Body of pancreas (tissue), 4 donors: ENCODE measurements around the gene IER5L. TPM values are rescaled to one million over a fixed set of nuclear protein-coding genes. Genes with fewer than 3 reads are reported as not detected.

ENCODE experiments used
- ATAC-seq: fragments of 150-250 bp; one replicate; pipeline ENCODE4 v1.9.1; 2016
- DNase-seq, 4 donors: peaks; one replicate each; pipeline ENCODE4 v3.0.0-alpha.2; 2019
- H3K27ac ChIP-seq, 4 donors: fragments of 200-600 bp; sonication (generic); 1 replicate in 3 of 4; 2 replicates in 1 of 4; pipeline versions ENCODE4 v1.5.1 to v1.6.1; 2016 to 2019; ENCODE audit warnings: mild to moderate bottlenecking in 1 of 4, mixed read lengths in 1 of 4, moderate library complexity in 1 of 4
- H3K27me3 ChIP-seq, 2 donors: fragments of 200-600 bp; sonication (generic); one replicate each; pipeline ENCODE4 v1.6.0; 2016; ENCODE audit warnings: mild to moderate bottlenecking in 1 of 2
- H3K36me3 ChIP-seq, 2 donors: fragments of 200-600 bp; sonication (generic); replicated peaks in 1 of 2; 2 replicates each; pipeline ENCODE4 v1.5.1; 2016; ENCODE audit warnings: low read depth in 2 of 2; ENCODE audit not compliant: insufficient read depth in 1 of 2
- H3K4me1 ChIP-seq: fragments of 200-600 bp; sonication (generic); one replicate; pipeline ENCODE4 v1.6.0; 2016
- H3K4me3 ChIP-seq, 2 donors: fragments of 200-600 bp; sonication (generic); 1 replicate in 1 of 2; 2 replicates in 1 of 2; pipeline ENCODE4 v1.5.1; 2016 to 2019
- H3K9me3 ChIP-seq, 3 donors: fragments of 200-600 bp; sonication (generic); 1 replicate in 2 of 3; 2 replicates in 1 of 3; pipeline ENCODE4 v1.5.1; 2016
- CTCF ChIP-seq, 7 experiments: fragments of 450-650 bp in 4 of 7; fragments of 200-600 bp in 3 of 7; sonication (generic) in 3 of 7; IDR thresholded peaks; one replicate each; pipeline ENCODE4 v1.5.1; 2016 to 2019; ENCODE audit warnings: antibody characterized with exemption in 7 of 7
- POLR2A ChIP-seq, 3 donors: fragments of 450-650 bp; IDR thresholded peaks; one replicate each; pipeline ENCODE4 v1.6.1; 2016; ENCODE audit warnings: antibody characterized with exemption in 3 of 3, mild to moderate bottlenecking in 2 of 3
- WGBS, 2 donors: methylation state at CpG; one replicate each; pipeline ENCODE4 v1.1.5; 2017; 5-methylcytosine and 5-hydroxymethylcytosine counted together
- intact Hi-C: fragments of 100-400 bp; cut with DNase I; formaldehyde crosslinking; loops from one replicate; pipeline ENCODE4 v1.15.1; 2023
- total RNA-seq, 2 donors: library from RNA; depleted of rRNA; stranded (reverse); fragments of >200 nt; gene quantifications; one replicate each; pipeline ENCODE4 v1.1.0, GENCODE V29; 2016

IER5L gene
- total RNA-seq, 2 donors from 2014 or later = 3.0 to 4.4 TPM

- intact Hi-C loops = no loop called here
Measured at GRCh38 chr9:129162497-129163197, 15.4 kb downstream of the IER5L start.

GRCh38 chr9:129161534-129161837 is 16.6 kb downstream of the IER5L start:
- no peaks in the 10 kb centered on the region for H3K36me3 ChIP-seq
- H3K9me3 ChIP-seq = no peaks in the 10 kb centered on the region
- no peak overlapping the region for H3K27ac ChIP-seq
- 92 to 96% methylated on average over 8 to 9 of the region's 9 CpGs for WGBS, 2 donors
- no peak for ATAC-seq
- intact Hi-C loops = no loop called here
- no peak overlapping the region for H3K4me3 ChIP-seq
- no peaks in the 10 kb centered on the region for H3K27me3 ChIP-seq
- DNase-seq = no peak
- no peak for TF ChIP-seq CTCF (IDR thresholded peaks at IDR 0.05)
- no peak for TF ChIP-seq POLR2A (IDR thresholded peaks at IDR 0.05)
- H3K4me1 ChIP-seq = peaks cover 16% of the 10 kb centered on the region

More at GRCh38 chr9:129162497-129163197, 15.4 kb downstream of the IER5L start:
- H3K27me3 ChIP-seq = no peaks in the 10 kb centered on the region
- H3K27ac ChIP-seq = no peak overlapping the region
- TF ChIP-seq CTCF (IDR thresholded peaks at IDR 0.05) = no peak
- no peaks in the 10 kb centered on the region for H3K36me3 ChIP-seq
- no peak overlapping the region for H3K4me3 ChIP-seq
- no peak for DNase-seq
- peaks cover 28% of the 10 kb centered on the region for H3K4me1 ChIP-seq
- 86 to 93% methylated on average over 10 to 11 of the region's 11 CpGs for WGBS, 2 donors
- ATAC-seq = no peak
- H3K9me3 ChIP-seq = no peaks in the 10 kb centered on the region

- intact Hi-C loops = no loop called here
- Histone ChIP-seq H3K36me3 (no peaks in the 10 kb centered on the region), H3K4me1 (peaks cover 11% of the 10 kb centered on the region), H3K9me3 (no peaks in the 10 kb centered on the region), H3K27ac (no peak overlapping the region), H3K27me3 (no peaks in the 10 kb centered on the region), H3K4me3 (no peak overlapping the region)
- no peak for DNase-seq
- WGBS, 2 donors = 93 to 94% methylated on average over 5 to 10 of the region's 10 CpGs
- no peak for ATAC-seq
- TF ChIP-seq POLR2A (IDR thresholded peaks at IDR 0.05) = no peak
- no peak for TF ChIP-seq CTCF (IDR thresholded peaks at IDR 0.05)
Measured at GRCh38 chr9:129160712-129161533, 17.1 kb downstream of the IER5L start.

GRCh38 chr9:129156163-129156562 is 21.9 kb downstream of the IER5L start:
- Histone ChIP-seq H3K27ac (no peak overlapping the region), H3K4me3 (no peak overlapping the region), H3K36me3 (no peaks in the 10 kb centered on the region), H3K27me3 (no peaks in the 10 kb centered on the region), H3K4me1 (no peaks in the 10 kb centered on the region), H3K9me3 (no peaks in the 10 kb centered on the region)
- intact Hi-C loops = no loop called here
- ATAC-seq (no peak), DNase-seq (no peak)
- 88 to 92% methylated on average over 10 of the region's 10 CpGs for WGBS, 2 donors
- no peak for TF ChIP-seq POLR2A (IDR thresholded peaks at IDR 0.05)
- no peak for TF ChIP-seq CTCF (IDR thresholded peaks at IDR 0.05)
